ENCODE data around the gene CLDN2.

DNA sequence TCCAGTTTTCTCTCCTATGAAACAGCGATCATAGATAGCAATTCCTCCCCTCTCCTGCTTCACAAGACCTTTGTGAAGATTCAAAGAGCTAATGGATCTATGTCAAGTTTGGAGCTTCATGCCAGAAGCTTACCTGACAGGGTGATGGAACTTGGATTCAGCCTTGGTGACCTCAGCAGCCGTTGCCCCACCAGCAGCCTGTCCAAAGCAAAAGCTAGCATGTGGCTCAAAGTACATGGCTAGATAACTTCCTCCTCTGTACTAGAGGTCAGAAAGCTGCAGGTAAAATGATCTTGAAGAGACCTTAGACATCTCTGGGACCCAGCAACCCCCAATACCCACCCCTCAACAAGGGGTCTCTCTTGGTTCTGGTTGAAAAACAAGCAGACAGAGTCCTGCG is 18.9 kb upstream of the CLDN2 start:
- TF ChIP-seq, protein P1, sequence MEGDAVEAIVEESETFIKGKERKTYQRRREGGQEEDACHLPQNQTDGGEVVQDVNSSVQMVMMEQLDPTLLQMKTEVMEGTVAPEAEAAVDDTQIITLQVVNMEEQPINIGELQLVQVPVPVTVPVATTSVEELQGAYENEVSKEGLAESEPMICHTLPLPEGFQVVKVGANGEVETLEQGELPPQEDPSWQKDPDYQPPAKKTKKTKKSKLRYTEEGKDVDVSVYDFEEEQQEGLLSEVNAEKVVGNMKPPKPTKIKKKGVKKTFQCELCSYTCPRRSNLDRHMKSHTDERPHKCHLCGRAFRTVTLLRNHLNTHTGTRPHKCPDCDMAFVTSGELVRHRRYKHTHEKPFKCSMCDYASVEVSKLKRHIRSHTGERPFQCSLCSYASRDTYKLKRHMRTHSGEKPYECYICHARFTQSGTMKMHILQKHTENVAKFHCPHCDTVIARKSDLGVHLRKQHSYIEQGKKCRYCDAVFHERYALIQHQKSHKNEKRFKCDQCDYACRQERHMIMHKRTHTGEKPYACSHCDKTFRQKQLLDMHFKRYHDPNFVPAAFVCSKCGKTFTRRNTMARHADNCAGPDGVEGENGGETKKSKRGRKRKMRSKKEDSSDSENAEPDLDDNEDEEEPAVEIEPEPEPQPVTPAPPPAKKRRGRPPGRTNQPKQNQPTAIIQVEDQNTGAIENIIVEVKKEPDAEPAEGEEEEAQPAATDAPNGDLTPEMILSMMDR (IDR thresholded peaks at IDR 0.05), result no peak
- TF ChIP-seq POLR2A (IDR thresholded peaks at IDR 0.05), result no peak

All from tibial nerve (tissue), 3 donors.